Measurements from ENCODE around the gene GSTP1. TPM values are rescaled to one million over a fixed set of nuclear protein-coding genes. Genes with fewer than 3 reads are reported as not detected.
A peak's percentile ranks its signal among the peaks of the same experiment; 100 is the strongest.

The GSTP1 gene
- total RNA-seq, 4 donors from 2014 or later = 514 to 845 (median 628) TPM

GRCh38 chr11:67627812-67628624 lies 44.4 kb downstream of the GSTP1 start:
- Histone ChIP-seq H3K4me1 (peaks cover 0 to 24% (median 5%) of the 10 kb centered on the region in 3 donors), H3K27ac (no peak overlapping the region), H3K27me3 (no peaks in the 10 kb centered on the region), H3K36me3 (peaks cover 0 to 4% of the 10 kb centered on the region in 2 donors), H3K4me3 (no peak overlapping the region), H3K9me3 (no peaks in the 10 kb centered on the region)
- WGBS, 2 donors (ENCODE audit: low coverage in 1 of 2) = 80 to 100% methylated on average over 2 of the region's 15 CpGs
- ATAC-seq = no peak
- TF ChIP-seq POLR2A (IDR thresholded peaks at IDR 0.05) (no peak), EP300 (IDR thresholded peaks at IDR 0.05) (no peak), CTCF (IDR thresholded peaks at IDR 0.05) (no peak), POLR2AphosphoS5 (IDR thresholded peaks at IDR 0.05) (no peak)

GRCh38 chr11:67628710-67629385 lies 45.2 kb downstream of the GSTP1 start:
- peaks cover 0 to 24% (median 5%) of the 10 kb centered on the region in 3 donors for H3K4me1 ChIP-seq
- peak overlapping the region in 3 of 4 donors; percentile 96 to 98 (median 96) for H3K27ac ChIP-seq
- no peak for TF ChIP-seq POLR2AphosphoS5 (IDR thresholded peaks at IDR 0.05)
- TF ChIP-seq EP300 (IDR thresholded peaks at IDR 0.05) = no peak
- no peak for TF ChIP-seq POLR2A (IDR thresholded peaks at IDR 0.05)
- TF ChIP-seq CTCF (IDR thresholded peaks at IDR 0.05) = no peak
- peak overlapping the region in 1 of 2 donors; percentile 79 for H3K4me3 ChIP-seq
- H3K9me3 ChIP-seq = no peaks in the 10 kb centered on the region
- H3K27me3 ChIP-seq = no peaks in the 10 kb centered on the region
- H3K36me3 ChIP-seq = peaks cover 0 to 4% of the 10 kb centered on the region in 2 donors
- WGBS, 2 donors (ENCODE audit: low coverage in 1 of 2) = no CpG with 5 or more reads among the region's 25 CpGs
- ATAC-seq = no peak

- H3K4me3 ChIP-seq = peak within 1 kb of the TSS; percentile 48 to 79
- H3K27ac ChIP-seq = peak within 1 kb of the TSS; percentile 54 to 98 (median 96)
- H3K9me3 ChIP-seq = no peaks in the 10 kb centered on the region
- H3K4me1 ChIP-seq = peaks cover 0 to 24% (median 5%) of the 10 kb centered on the region in 3 donors
- ATAC-seq = peak; percentile 82
- WGBS, 2 donors (ENCODE audit: low coverage in 1 of 2) = 0% methylated on average over 3 to 16 of the region's 102 CpGs
- peaks cover 3% of the 10 kb centered on the region for H3K27me3 ChIP-seq
- TF ChIP-seq EP300 (IDR thresholded peaks at IDR 0.05) (no peak), POLR2AphosphoS5 (IDR thresholded peaks at IDR 0.05) (peak; percentile 29), CTCF (IDR thresholded peaks at IDR 0.05) (peak in 3 of 4 experiments; percentile 83 to 93 (median 91)), POLR2A (IDR thresholded peaks at IDR 0.05) (peak; percentile 34 to 49)
- H3K36me3 ChIP-seq = peaks cover 0 to 4% of the 10 kb centered on the region in 2 donors
Measured at GRCh38 chr11:67629386-67630227, 46.0 kb downstream of the GSTP1 start, which contains the start of gene NUDT8. Gene NUDT8 (minus strand): TSS chr11:67629937. CDS start chr11:67629911, 26 bp downstream.

GRCh38 chr11:67630228-67630942 lies 46.8 kb downstream of the GSTP1 start:
- whole genome bisulfite sequencing, 2 donors (ENCODE audit: low coverage in 1 of 2) = 0% methylated on average over 13 of the region's 70 CpGs; no CpG with 5 or more reads in 1 of the 2 donors
- Histone ChIP-seq H3K27me3 (peaks cover 11% of the 10 kb centered on the region), H3K36me3 (peaks cover 0 to 4% of the 10 kb centered on the region in 2 donors), H3K4me3 (peak overlapping the region; percentile 48 to 79), H3K27ac (peak overlapping the region; percentile 54 to 98 (median 96)), H3K9me3 (no peaks in the 10 kb centered on the region), H3K4me1 (peaks cover 0 to 24% (median 5%) of the 10 kb centered on the region in 3 donors)
- ATAC-seq = peak; percentile 87
- TF ChIP-seq EP300 (IDR thresholded peaks at IDR 0.05) (no peak), POLR2AphosphoS5 (IDR thresholded peaks at IDR 0.05) (peak; percentile 48), CTCF (IDR thresholded peaks at IDR 0.05) (peak in 3 of 4 experiments; percentile 55 to 82 (median 76)), POLR2A (IDR thresholded peaks at IDR 0.05) (peak; percentile 20 to 39)
